HG02759 (cell line): ENCODE results near the gene HOXA6.

Experiments
- ATAC-seq: cut with Tn5 transposase; IDR thresholded peaks from one replicate; pipeline ENCODE4 v1.9.1; 2021; ENCODE audit warnings: mild to moderate bottlenecking, moderate library complexity; ENCODE audit not compliant: unreplicated experiment

Gene HOXA6

GRCh38 chr7:27112361-27112760 lies 35.2 kb downstream of the HOXA6 start:
- no peak for ATAC-seq

GRCh38 chr7:27111751-27112277 lies 35.8 kb downstream of the HOXA6 start:
- no peak for ATAC-seq

- ATAC-seq, result no peak
Observed at GRCh38 chr7:27111042-27111750, 36.4 kb downstream of the HOXA6 start.

DNA sequence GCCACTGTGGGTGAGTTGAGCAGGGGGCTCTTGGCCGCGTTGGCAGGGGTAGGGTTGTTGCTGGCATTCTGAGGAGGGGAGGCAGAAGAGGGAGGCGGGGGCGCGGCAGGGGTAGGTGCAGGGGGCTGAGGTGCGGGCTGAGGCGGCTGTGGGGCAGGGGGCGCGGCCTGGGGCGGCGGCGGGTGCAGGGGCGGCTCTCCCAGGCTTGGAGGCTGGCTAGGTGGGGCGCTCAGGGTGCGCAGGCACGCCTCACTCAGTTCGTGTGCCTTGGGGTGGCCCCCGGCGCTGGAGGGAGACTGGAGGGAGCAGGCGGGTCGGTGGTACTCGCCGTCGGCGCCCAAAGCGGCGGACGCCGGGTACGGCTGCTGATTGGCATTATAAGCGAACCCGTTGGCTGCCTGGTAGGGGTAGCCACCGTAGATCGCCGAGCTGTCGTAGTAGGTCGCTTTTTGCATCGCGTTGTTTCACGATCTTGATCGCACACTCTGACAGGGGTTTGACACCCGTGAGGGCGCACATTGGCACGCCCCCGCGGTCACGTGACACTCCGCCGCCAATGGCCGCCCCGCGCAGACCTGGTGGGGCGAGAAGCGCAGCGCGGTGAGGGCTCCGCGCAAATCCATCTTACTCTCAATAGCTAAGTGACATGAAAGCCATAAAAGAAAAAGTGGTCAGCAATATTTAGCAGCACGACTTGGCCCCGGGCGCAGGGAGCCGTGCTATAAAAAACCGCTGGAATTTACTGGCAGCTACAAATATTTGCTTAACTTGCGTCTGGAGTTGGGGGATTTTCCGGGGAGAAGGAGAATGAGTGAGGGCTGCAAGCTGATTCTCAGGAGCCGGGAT lies 37.2 kb downstream of the HOXA6 start:
- ATAC-seq, result no peak

GRCh38 chr7:27109466-27110185 lies 37.9 kb downstream of the HOXA6 start:
- ATAC-seq, result no peak

DNA sequence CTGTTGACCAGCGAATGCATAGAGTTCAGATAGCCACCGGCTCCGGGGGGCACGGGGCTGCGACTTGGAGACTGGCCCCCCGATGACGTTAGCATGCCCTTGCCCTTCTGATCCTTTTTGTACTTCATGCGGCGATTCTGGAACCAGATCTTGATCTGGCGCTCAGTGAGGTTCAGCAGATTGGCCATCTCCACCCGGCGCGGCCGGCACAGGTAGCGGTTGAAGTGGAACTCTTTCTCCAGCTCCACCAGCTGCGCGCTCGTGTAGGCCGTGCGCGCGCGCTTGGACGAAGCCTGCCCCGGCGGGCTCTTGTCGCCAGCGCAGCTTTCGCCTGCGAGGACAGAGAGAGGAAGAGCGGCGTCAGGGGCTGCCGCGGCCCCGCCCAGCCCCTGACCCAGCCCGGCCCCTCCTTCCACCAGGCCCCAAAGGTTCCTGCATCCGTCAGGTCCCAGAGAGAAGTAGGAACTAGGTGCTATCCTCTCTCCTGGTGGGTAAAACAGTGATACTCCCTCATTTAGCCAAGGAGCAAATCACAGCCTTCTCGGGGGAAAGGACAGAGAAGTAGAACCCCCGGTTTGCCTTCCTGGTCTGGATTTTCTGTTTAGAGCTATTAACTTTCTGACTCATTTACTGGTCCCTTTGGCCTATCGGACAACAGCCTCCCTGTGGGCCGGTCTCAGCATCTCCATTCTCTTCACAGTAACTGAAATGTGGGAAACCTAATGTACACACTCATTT lies 39.0 kb downstream of the HOXA6 start:
- no peak for ATAC-seq

- ATAC-seq, result no peak
Observed at GRCh38 chr7:27107391-27108381, 39.9 kb downstream of the HOXA6 start.

DNA sequence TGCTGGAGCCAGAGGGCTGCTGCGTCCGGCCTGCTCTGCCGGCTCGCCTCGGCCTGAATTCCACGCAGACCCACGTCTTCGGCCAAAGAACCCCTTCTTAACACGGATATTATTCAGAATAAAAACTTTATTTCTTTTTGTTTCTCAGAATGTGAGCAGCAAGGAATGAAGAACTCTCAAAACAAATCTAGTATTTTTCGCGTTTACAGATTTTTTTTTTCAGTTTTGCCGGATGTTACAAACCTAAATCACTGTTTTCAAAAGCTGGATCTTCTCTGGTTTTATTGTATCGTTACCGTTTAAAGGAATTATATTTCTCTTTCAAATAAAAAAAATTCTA lies 40.7 kb downstream of the HOXA6 start:
- ATAC-seq, result no peak

DNA sequence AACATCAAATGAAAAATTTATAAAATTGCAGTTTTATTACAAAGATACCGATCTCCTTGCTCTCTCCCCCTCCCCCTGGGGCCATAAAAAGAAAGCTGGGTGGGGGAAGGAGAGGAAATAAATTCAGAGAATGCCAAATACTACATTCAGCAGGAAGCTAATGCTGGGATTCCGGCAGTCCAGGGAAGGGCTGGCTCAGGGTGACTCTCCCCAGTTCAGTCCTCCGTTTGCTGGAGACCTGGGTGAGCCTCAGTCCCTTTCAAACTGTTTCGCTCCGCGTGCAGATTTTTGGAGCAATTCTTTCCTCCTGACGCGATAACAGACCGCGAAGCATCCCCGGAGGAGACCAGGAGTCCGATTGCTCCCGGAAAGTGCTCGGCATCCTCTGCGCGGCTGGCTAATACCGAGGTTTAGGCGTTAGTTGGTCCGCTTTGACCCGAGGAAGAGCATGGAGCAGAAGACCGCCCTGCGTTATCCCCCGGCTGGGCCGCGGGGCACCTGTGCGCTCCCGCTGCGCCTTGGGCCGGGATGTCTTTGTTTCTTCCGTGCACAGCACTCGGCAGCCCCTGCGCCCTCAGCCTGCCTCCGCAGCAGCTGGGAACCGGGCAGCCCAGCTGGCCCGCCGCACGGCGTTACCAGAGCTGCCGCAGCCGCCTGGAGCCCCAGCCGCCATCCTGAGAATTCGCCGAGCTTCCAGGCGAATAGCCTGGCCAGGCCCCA lies 41.2 kb downstream of the HOXA6 start:
- ATAC-seq, result no peak

DNA sequence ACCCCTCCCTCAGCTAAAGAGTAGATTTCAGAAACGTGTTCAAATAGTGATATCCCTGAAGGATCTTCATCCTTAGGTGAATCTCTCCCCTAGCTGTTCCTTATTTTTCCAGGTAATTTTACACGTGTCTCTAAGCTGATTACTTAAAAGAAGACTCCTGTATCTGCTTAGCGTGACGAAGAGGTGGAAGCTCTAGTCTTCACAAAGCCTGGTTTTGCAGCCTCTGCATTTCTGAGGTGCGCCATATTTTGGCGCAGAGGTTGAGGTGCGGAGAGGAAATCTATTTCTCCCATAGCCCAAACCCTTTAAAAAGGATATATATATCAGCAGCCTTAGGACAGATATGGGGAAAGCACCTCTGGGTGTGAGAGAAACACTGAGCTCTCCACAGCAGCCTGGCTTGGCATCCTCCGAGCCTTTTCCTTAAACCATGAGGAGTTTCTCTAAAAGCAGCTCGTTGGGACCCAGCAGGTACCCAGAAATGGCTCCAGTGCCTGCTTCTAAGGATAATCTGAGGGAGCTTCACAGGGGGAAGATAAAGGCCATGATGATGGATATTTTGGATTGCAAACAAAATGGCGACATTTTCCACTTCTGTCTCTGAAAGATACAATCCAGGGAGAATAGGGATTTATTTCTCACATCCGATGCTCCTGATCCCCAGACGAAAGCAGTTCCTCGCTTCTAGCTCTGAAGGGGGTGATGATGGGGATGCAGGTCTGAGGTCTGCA lies 42.1 kb downstream of the HOXA6 start:
- ATAC-seq, result no peak

GRCh38 chr7:27104341-27105058 lies 43.1 kb downstream of the HOXA6 start:
- no peak for ATAC-seq

- ATAC-seq, result no peak
Observed at GRCh38 chr7:27103489-27104226, 43.9 kb downstream of the HOXA6 start.

DNA sequence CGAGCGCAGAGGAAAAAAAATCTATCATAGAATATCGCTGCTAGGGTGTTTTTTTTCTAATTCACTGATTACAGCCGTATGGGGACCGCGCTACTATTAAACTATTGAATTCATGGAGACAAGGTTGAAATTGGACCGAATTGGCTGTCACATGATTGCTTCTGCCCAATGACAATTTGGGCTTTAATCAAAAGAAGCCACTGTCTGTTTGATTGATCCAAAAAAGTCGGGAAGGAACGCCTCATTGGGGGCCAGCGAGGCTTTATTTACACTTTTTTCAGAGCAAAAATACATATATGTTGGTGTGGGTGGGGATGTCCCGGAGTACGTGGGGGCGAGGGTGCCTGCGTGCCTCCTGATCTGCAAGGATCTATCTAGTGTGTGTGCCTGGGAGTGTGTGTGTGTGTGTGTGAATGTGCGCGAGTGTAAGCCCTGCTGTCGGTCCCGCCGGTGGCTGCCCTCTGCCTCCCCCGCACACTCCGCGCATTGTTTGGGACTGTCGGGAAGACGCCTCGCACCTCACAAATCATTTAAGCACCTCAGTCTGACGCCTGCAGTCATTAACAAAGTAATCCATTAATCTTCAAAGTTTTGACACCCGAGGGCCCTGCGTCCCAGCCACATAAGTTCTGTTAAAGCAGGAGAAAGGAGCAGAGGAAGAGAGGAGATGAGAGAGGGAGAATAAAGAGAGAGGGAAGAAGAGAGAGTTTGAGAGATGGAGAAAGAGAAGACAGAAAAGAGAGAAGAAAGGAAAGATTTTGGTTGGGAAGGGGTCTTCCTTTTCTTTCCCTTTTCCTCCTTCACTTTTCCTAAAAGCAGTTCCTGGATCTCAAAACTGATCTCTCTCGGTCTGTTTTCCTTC lies 44.8 kb downstream of the HOXA6 start, which contains the start of gene HOXA2:
TSS of gene HOXA2 (minus strand) at position 103 of the 862 bp plus-strand sequence. CDS start 183 bp downstream, outside the sequence.
- no peak for ATAC-seq

GRCh38 chr7:27101957-27102580 lies 45.5 kb downstream of the HOXA6 start:
- ATAC-seq, result no peak

DNA sequence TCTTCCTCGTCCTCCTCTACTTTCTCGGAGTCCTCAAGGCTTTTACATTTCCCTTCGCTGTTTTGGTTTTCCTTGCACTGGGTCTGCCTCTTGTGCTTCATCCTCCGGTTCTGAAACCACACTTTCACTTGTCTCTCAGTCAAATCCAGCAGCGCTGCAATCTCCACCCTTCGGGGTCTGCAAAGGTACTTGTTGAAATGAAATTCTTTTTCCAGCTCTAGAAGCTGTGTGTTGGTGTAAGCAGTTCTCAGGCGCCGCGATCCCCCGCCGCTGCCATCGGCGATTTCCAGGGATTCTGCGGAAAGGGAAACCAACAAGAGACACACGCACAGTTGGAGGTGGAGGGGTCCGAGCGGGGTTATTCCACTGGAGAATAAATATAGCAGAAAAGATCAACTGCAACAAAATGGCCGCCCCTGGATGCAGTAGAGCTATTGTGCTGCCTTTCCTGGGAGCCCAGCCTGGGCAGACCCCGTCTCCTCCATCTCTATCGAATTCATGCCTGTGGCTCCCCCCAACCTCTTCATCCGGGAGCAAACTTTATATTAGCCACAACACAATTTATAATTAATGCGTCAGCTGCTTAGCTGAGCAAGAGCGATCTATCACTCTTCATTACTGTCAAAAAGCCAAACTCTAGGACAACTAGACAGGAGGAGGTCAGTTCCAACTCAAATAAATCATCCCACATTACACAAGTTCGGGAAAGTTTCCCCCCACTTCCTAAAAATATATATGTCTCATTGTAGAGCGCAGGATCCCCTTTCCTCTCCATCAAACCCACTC lies 46.2 kb downstream of the HOXA6 start:
- no peak for ATAC-seq
